Suprapubic skin (tissue), 4 donors: ENCODE measurements around the gene ANKRD60. TPM values are rescaled to one million over a fixed set of nuclear protein-coding genes. Genes with fewer than 3 reads are reported as not detected.

ENCODE experiments used
- DNase-seq, 2 donors: peaks; one replicate each; pipeline ENCODE4 v3.0.0-alpha.2; 2019; ENCODE audit warnings: low spot score in 2 of 2
- H3K27ac ChIP-seq: fragments of 200-600 bp; sonication (generic); one replicate; pipeline ENCODE4 v1.5.1; 2019
- H3K27me3 ChIP-seq: fragments of 200-600 bp; sonication (generic); one replicate; pipeline ENCODE4 v1.5.1; 2019
- H3K36me3 ChIP-seq: fragments of 200-600 bp; sonication (generic); one replicate; pipeline ENCODE4 v1.5.1; 2019
- H3K4me1 ChIP-seq: fragments of 200-600 bp; sonication (generic); one replicate; pipeline ENCODE4 v1.5.1; 2019
- H3K4me3 ChIP-seq: fragments of 200-600 bp; sonication (generic); one replicate; pipeline ENCODE4 v1.5.1; 2019; ENCODE audit warnings: mild to moderate bottlenecking
- H3K9me3 ChIP-seq: fragments of 200-600 bp; sonication (generic); one replicate; pipeline ENCODE4 v1.5.1; 2019
- EP300 ChIP-seq: sonication (generic); formaldehyde crosslinking; IDR thresholded peaks from one replicate; pipeline ENCODE4 v1.6.1; 2017; ENCODE audit warnings: antibody characterized with exemption
- POLR2A ChIP-seq, 2 donors: fragments of 450-650 bp; IDR thresholded peaks; one replicate each; pipeline ENCODE4 v1.6.1; 2017; ENCODE audit warnings: antibody characterized with exemption in 2 of 2, mild to moderate bottlenecking in 2 of 2, moderate library complexity in 2 of 2
- POLR2AphosphoS5 ChIP-seq, 3 donors: sonication (generic); formaldehyde crosslinking; IDR thresholded peaks; one replicate each; pipeline ENCODE4 v1.6.1; 2017; ENCODE audit warnings: antibody characterized with exemption in 3 of 3
- WGBS: methylation state at CpG from one replicate; pipeline ENCODE4 v1.1.5; 2018; 5-methylcytosine and 5-hydroxymethylcytosine counted together
- total RNA-seq, 4 donors: library from RNA; depleted of rRNA; stranded (reverse); fragments of >200 nt; gene quantifications; one replicate each; pipeline ENCODE4 v1.1.0, GENCODE V29; 2016
- TF ChIP-seq, protein P1 (sequence below), 2 donors: fragments of 200-600 bp in 1 of 2; fragments of 450-650 bp in 1 of 2; sonication (generic) in 1 of 2; IDR thresholded peaks; one replicate each; pipeline ENCODE4 v1.5.1; 2016 to 2019; ENCODE audit warnings: antibody characterized with exemption in 2 of 2, mild to moderate bottlenecking in 1 of 2, moderate library complexity in 1 of 2

Gene ANKRD60
- total RNA-seq, 4 donors from 2014 or later = not detected

DNA sequence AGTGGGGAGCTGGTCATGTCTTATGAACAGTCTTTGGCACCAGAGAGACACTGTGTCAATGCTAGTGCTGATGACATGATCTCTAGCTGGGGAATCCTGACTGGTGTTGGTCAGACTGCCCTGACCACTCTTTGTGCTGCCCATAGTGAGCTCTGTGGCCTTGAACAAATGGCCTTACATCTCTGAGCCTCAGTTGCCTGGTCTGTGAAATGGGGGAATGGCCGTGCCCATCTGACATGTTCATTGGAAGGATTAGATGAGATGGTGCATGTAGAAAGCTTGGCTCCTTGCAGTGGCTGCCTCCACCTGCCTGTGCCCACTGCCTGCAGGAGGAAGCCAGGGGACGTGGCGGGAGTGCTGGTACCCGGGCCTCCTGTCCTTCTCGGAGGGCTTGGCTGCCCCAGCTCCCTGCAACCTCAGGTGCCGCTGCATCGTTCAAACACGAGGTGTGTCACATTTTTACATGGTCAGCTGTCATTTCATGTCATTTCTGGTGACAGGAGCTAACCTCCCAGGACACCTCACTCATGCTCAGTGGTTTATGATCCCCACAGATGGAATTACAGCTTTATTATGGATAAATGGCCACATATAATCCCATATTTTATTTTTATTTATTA, 45.8 kb downstream of the ANKRD60 start:
- peaks cover 2% of the 10 kb centered on the region for H3K27me3 ChIP-seq

DNA sequence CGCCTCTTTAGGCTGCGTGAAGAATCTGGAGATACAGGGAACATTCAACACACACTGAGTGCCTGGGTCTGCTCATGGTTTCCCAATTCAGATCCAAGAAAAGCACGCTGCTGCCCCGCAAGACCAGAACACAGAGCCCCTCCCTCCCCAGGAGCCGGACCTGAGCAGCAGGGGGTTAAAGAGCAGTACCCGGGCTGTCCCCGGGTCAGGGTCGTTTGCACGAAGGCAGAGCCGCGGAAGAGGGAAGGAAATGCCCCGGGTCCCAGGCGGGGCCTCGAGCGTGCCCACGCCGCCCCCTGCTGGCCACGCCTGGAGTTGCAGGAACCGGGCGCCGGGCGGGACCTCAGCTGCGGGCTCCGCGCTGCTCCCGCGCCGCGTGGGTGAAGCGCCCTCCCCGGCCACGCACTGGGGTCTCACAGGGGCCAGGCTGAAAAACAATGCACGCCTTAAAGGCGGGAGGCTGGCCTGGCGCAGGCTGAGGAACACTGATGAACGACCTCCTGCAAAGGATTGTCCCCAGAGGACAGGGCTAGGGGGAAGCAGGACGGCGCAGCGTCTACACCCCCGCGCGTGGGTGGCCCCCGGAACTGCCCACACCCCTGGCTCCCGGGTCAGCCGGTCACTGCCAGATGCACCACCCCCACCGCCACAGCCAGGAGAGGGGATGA, 48.9 kb downstream of the ANKRD60 start:
- no peak for DNase-seq
- TF ChIP-seq EP300 = no peak
- no peak for TF ChIP-seq POLR2A (IDR thresholded peaks at IDR 0.05)
- TF ChIP-seq, protein P1, sequence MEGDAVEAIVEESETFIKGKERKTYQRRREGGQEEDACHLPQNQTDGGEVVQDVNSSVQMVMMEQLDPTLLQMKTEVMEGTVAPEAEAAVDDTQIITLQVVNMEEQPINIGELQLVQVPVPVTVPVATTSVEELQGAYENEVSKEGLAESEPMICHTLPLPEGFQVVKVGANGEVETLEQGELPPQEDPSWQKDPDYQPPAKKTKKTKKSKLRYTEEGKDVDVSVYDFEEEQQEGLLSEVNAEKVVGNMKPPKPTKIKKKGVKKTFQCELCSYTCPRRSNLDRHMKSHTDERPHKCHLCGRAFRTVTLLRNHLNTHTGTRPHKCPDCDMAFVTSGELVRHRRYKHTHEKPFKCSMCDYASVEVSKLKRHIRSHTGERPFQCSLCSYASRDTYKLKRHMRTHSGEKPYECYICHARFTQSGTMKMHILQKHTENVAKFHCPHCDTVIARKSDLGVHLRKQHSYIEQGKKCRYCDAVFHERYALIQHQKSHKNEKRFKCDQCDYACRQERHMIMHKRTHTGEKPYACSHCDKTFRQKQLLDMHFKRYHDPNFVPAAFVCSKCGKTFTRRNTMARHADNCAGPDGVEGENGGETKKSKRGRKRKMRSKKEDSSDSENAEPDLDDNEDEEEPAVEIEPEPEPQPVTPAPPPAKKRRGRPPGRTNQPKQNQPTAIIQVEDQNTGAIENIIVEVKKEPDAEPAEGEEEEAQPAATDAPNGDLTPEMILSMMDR (IDR thresholded peaks at IDR 0.05) = peak; percentile 93 to 99
- Histone ChIP-seq H3K27ac (no peak overlapping the region), H3K36me3 (no peaks in the 10 kb centered on the region), H3K4me1 (peaks cover 22% of the 10 kb centered on the region), H3K27me3 (peaks cover 2% of the 10 kb centered on the region), H3K9me3 (no peaks in the 10 kb centered on the region), H3K4me3 (peak overlapping the region; percentile 14)
- WGBS = 3% methylated on average over 23 of the region's 46 CpGs

More for the DNA sequence above, 45.8 kb downstream of the ANKRD60 start:
- Histone ChIP-seq H3K27ac (no peak overlapping the region), H3K9me3 (no peaks in the 10 kb centered on the region), H3K36me3 (no peaks in the 10 kb centered on the region), H3K4me1 (peaks cover 10% of the 10 kb centered on the region), H3K4me3 (no peak overlapping the region)
- no peak for DNase-seq
- WGBS = 88% methylated on average over 8 of the region's 8 CpGs
- TF ChIP-seq POLR2AphosphoS5 (IDR thresholded peaks at IDR 0.05) = no peak

DNA sequence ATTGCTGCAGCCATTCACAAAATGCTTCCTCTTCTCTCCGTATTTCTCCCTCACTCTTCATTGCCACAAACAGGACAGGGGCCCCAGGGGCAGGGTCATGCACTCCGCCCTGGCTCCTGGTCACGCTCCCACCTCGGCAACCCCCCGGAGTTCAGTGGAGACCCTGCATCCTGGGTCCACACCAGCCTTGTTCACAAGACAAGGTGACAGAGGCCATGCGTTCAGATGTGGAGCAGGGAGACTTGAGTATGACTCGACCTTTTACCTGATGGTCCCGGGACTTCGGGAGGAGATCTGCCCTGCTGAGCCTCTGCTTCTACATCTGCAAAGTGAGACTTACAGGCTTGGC, 49.4 kb downstream of the ANKRD60 start:
- H3K27me3 ChIP-seq = peaks cover 2% of the 10 kb centered on the region
- TF ChIP-seq POLR2A (IDR thresholded peaks at IDR 0.05) (no peak), EP300 (no peak)
- TF ChIP-seq, protein P1 (IDR thresholded peaks at IDR 0.05) = no peak
- peak overlapping the region; percentile 14 for H3K4me3 ChIP-seq
- H3K36me3 ChIP-seq = no peaks in the 10 kb centered on the region
- no peak for DNase-seq
- no peaks in the 10 kb centered on the region for H3K9me3 ChIP-seq
- H3K4me1 ChIP-seq = peaks cover 26% of the 10 kb centered on the region
- 62% methylated on average over 7 of the region's 9 CpGs for WGBS
- no peak overlapping the region for H3K27ac ChIP-seq

GRCh38 chr20:58177799-58178198, 50.7 kb downstream of the ANKRD60 start:
- 84% methylated on average over 10 of the region's 10 CpGs for WGBS
- no peak for DNase-seq
- H3K27ac ChIP-seq = peak overlapping the region; percentile 57
- peaks cover 2% of the 10 kb centered on the region for H3K27me3 ChIP-seq
- no peaks in the 10 kb centered on the region for H3K36me3 ChIP-seq
- no peak overlapping the region for H3K4me3 ChIP-seq
- no peaks in the 10 kb centered on the region for H3K9me3 ChIP-seq
- no peak for TF ChIP-seq EP300
- no peak for TF ChIP-seq POLR2AphosphoS5 (IDR thresholded peaks at IDR 0.05)
- TF ChIP-seq POLR2A (IDR thresholded peaks at IDR 0.05) = no peak
- TF ChIP-seq, protein P1 (IDR thresholded peaks at IDR 0.05) = no peak
- H3K4me1 ChIP-seq = peaks cover 30% of the 10 kb centered on the region

DNA sequence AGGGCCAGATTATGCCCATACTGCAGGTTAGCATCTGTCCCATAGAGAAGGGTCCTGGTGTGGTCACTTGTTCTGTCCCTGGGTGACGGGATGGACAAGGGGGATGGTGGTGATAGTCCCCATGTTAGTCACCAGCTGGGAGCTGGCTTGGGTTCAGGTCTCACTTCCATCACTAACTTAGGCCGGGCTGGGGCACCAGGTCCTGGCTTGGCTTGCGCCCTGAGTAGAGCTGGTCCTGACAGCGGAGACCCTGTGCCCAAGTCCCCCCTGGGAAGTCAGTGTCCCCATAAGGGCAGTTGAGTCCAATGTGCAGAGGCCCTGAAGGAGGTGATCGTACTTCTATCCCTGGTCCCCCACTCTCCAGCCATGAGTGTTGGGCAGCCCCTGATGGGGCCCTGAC, 52.6 kb downstream of the ANKRD60 start:
- TF ChIP-seq POLR2A (IDR thresholded peaks at IDR 0.05) = no peak
- no peak for TF ChIP-seq EP300
- TF ChIP-seq POLR2AphosphoS5 (IDR thresholded peaks at IDR 0.05) = no peak
- TF ChIP-seq, protein P1 (IDR thresholded peaks at IDR 0.05) = no peak
- no peak overlapping the region for H3K4me3 ChIP-seq
- H3K9me3 ChIP-seq = no peaks in the 10 kb centered on the region
- no peaks in the 10 kb centered on the region for H3K36me3 ChIP-seq
- peak overlapping the region; percentile 84 for H3K27ac ChIP-seq
- no peak for DNase-seq
- no CpG with 5 or more reads among the region's 5 CpGs for WGBS
- peaks cover 2% of the 10 kb centered on the region for H3K27me3 ChIP-seq
- peaks cover 30% of the 10 kb centered on the region for H3K4me1 ChIP-seq
